HG03457 (cell line): ENCODE measurements around the gene GNAI3.

Experiments used
- ATAC-seq: cut with Tn5 transposase; IDR thresholded peaks from one replicate; pipeline ENCODE4 v1.9.1; 2021; ENCODE audit warnings: moderate number of reproducible peaks; ENCODE audit not compliant: unreplicated experiment

GNAI3 gene

DNA sequence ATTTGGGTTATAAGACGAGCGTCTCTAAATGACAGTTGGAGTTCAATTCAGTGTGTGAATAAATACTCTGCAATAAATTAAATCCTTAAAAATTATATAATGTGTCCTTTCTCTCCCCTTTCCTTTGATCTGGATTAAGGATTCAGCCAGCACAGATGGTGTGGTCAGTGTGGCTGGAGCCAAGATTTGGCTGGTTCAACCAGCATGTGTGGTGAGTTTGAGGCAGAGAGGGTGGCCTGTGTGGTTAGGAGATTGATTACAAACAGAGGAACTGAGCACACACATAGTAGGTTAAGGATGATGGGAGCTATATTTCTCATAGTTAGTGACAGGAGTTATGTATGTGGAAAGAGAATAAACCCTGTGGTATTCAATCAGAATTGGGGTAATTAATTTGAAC is 24.7 kb upstream of the GNAI3 start:
- no peak for ATAC-seq

DNA sequence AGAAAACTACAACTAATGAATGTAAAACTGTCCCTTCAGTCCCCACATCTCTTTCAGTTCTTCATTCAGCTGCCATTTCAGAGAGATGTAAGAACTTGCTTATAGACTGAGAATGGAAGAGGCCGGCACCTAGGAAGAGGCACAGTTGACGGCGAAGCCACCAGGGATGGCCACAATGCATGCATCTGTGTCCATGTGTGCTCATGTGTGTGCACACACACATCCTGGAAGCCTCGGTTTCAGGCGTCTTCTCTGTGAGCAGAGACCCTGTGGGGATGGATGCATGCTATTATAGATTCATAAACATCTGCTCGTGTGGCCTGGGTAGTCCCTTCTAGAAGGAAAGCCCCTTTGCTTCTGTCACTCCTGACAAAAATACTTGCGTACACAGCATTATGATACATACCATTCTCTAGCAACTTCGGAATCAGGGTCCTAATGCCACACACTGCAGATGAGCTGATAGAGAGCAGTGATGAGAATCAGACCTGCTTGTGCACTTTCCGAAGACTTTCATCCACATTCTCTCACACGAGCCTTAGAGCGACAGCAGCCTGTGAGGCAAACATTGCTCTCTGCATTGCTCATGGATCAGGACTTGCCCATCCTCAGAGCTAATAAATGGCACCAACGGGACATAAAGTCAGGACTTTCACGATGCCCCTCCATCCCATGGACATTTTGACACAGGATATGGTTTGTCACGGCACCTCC is 21.2 kb upstream of the GNAI3 start:
- ATAC-seq = no peak

GRCh38 chr1:109527846-109528695 is 20.3 kb upstream of the GNAI3 start:
- no peak for ATAC-seq

DNA sequence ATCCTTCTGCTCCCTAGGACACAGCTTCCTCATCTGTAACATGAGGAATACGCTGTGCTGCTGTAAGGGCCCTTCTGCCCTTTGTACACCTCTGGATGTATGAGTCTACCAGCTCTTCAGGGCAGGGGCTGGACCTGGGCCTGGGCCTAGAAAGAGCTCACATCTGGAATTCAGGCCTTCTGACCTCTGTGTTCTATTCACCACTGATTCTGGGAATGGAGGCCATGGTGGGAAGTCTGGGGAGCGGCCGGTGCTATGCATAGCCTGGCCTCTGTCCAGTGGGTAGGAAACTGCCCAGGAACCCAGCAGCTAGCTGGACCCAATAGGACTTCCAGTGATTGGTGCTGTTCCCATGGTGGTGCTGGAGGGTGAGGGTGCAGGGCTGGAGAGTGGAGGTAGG is 19.7 kb upstream of the GNAI3 start:
- no peak for ATAC-seq

- no peak for ATAC-seq
These were observed 18.4 kb upstream of the GNAI3 start for GRCh38 chr1:109529881-109530456.

DNA sequence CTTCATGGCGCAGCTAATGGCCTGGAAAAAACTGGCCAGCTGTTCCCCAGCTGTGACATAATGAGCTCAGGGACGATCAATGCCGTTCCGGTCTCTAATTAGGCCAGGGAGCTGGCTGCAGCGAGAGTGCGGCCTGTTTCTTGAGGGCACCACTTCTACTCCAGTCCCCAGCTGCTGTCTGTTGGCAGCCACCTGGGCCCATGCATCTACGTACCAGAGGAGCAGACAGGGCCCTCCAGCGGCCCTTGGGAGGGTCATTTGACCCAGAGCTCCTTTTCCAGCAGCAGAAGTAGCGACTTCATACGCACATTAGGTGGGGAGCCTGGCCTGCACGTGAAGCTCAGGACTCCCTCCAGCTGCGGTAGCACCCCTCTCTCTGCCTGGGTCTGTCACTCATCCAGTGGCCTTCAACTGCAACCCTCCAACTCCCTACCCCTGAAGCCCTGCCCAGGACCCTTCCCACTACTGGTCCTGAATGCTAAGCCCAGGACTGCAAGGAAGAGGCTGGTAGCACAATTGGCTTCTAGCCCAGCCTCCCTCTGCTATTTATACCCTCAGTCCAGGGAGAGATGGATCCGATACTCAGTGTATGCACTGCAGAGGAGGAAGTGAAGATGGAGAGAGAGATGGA is 17.8 kb upstream of the GNAI3 start:
- no peak for ATAC-seq

- ATAC-seq = no peak
These were observed 17.0 kb upstream of the GNAI3 start for GRCh38 chr1:109531380-109531779.

GRCh38 chr1:109531826-109532364 is 16.5 kb upstream of the GNAI3 start:
- ATAC-seq = no peak

GRCh38 chr1:109532365-109533136 is 15.9 kb upstream of the GNAI3 start:
- no peak for ATAC-seq

DNA sequence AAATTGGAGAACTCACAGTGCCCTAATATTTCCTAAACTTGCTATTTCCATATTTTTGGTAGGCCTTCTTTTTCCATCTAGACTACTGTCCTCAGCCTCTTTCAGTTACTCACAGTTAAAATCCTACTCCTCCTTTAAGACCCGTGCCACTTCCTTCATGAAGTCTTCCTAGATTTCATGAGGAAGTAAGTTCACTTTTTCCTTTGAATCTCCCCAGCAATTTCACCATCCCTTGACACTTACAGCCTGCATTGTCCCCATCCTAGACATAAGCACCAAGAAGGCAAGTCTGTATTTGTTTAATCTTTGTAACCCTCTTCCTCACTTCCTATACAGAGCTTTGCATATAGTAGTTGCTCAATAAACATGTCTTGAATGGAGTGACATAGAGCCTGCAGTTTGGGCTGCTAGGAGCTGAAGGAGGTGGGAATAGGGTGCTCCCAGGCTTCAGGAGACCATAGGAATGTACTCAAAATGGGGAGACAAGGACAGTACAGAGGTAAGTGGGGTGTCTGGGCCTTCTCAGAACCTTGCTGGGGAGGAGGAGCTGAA is 14.0 kb upstream of the GNAI3 start:
- ATAC-seq = no peak

DNA sequence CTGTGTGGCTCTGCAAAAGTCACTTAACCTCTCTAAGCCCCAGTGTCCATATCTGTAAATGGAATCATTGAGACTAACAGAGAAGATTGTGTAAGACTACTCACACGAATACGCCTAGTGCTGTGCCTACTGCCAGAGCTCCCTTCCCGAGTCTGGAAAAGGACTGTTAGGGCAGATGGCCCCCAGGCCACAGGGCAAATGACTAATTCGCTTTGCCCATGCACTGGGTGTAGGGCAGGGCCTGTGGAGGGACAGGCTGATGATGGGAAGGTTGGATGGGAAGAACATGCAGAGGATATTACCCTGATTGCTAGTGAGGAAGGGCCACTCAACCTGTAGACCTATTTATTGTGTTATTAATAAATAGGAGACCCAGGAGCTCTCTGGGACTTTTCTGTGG is 12.9 kb upstream of the GNAI3 start:
- no peak for ATAC-seq

DNA sequence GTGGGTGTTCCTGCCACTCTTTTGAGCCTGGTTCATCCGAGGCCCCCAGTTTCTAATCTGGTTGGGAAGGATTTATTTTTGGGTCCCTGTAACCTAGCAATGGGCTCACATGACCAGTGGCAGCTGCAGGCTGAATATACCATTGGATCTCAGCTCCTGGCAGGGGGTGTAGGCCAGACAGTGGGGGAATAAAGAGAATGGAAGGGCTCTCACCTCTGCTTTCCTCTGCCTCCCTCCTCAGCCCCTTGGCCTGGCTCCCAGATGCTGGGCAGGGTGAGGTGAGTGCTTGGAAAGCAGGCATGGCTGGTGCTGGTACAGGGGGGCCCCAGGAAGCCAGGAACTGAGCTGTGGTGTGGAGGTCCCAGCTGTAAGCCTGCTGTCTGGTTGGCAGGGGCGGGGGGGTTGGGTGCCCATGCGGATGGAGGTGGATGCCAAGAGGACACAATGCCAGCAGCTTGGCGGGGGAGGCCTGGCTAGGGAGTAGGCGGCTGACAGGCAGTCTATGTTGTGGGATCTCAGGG is 12.4 kb upstream of the GNAI3 start:
- no peak for ATAC-seq

DNA sequence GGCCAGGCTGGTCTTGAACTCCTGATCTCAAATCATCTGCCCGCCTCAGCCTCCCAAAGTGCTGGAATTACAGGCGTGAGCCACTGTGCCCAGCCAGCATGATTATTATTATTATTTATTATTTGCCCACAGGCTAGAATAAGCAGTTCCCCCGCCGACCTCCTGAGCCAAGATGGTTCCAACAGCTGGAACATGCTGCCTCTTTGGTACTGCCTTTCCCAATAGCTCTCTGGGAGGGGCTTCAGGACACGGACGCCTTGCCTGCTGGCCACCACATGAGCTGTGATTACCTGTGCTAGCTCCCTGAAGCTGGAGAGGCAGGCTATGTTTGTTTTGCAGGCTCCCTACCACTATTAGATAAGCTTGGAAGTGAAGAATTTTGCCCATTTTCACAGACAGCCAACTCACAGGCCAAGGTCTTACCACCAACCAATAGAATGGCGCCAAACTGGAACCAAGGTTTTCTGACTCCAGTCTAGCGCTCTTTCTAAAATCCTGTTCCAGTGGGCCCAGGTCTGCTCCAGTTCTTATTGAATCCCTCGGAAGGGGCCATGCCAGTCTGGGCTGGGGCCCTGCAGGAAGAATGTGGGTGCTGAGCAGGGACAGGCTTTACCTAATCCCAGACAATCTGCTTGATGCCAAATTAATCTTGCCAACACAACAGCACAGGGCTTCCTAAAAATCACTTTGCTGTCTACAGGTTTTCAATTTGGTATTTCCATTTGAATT is 10.8 kb upstream of the GNAI3 start:
- no peak for ATAC-seq

DNA sequence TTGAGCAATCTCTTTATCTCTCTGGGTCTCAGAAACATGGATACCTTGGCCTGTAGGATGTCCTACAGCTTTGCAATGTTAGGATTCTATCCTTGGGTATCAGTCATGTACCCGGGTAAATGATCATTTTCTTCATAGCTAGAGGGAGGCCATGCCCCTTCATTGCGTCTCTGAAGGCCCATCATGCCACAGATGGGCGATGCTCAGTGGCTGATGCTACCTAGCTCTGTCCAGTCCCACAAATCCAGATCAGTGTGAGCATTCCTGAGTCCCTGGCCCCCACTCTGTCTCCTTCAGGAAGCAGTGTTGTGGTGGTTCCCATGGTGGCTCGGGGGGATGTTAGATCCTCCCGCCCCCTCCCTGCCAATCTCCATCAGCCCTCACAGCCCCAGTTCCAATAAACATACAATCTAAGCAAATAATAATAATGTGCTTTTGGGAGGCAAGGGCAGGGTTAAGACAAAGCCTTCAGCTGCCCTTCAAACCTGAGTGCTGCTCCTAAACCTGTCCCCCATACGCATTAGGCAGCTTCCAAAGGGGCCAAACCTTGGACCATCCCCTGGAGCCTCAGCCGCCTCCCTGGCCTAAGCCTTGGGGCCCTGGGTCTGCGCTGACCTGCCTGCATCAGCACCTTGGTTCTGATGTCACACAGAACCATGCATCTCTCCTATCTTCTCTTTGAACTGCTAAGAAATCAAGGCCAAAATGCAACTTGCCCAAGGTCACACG is 9.4 kb upstream of the GNAI3 start:
- no peak for ATAC-seq

GRCh38 chr1:109539676-109540075 is 8.7 kb upstream of the GNAI3 start, which contains the start of gene GPR61:
TSS of gene GPR61 (plus strand) at chr1:109539872. CDS start at chr1:109543023, 3,151 bp downstream.
- ATAC-seq = no peak

GRCh38 chr1:109541102-109541501 is 7.3 kb upstream of the GNAI3 start:
- ATAC-seq = no peak

DNA sequence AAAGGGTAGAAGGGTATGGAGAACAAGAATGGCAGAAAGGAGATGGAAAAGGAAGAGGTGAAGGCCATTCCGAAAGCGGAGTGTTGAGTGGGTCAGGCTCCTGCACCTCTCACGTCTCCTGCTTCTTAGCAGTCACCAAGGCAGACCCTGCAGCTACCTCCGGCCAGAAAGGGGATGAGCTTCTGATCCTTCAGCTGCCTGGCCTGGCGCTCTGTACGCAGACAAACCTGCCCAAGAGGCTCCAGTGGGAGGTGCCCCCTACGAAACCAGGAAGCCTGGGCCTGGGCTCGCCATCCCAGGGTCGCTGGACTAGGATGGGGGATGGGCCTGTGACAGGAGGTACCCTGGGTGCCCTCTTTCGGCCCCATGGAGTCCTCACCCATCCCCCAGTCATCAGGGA is 5.8 kb upstream of the GNAI3 start:
- ATAC-seq = no peak

- ATAC-seq = no peak
These were observed 5.0 kb upstream of the GNAI3 start for GRCh38 chr1:109543283-109543987.
